Measurements from ENCODE around the gene CLEC2D.
"Not testable (repeated sequence)": the region's sequence is repeated elsewhere in the genome, so short reads cannot be mapped to it uniquely, and the experiment has no call there.

CLEC2D gene

DNA sequence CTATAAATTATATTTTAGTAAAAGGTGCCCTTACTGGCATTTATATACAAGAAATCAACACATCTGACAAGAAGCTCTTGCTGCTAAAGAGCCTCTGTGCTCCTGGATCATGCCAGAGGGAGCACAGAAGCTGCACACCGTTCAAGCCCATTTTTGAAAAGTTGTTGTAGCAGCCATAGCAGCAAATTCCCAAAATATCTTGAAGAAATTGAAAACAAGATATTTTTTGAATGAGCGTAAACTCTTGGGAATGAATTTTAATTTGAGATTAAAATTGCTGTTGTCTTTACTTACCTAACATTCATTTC is 540 bp upstream of the CLEC2D start:
- DNase-seq (ENCODE audit: extremely low spot score): no peak
- ChIA-PET POLR2A (interaction anchor here (0.7 to 1.5 kb wide), 4 partner anchors 18 to 1020 kb away, joined by 3 to 9 read pairs (median 4); no protein-coding TSS in a partner anchor), CTCF (interaction anchor here (0.8 to 5.4 kb wide), 7 partner anchors 9 to 48 kb away, joined by 3 to 33 read pairs (median 5); no protein-coding TSS in a partner anchor)
- TF ChIP-seq, protein P1, sequence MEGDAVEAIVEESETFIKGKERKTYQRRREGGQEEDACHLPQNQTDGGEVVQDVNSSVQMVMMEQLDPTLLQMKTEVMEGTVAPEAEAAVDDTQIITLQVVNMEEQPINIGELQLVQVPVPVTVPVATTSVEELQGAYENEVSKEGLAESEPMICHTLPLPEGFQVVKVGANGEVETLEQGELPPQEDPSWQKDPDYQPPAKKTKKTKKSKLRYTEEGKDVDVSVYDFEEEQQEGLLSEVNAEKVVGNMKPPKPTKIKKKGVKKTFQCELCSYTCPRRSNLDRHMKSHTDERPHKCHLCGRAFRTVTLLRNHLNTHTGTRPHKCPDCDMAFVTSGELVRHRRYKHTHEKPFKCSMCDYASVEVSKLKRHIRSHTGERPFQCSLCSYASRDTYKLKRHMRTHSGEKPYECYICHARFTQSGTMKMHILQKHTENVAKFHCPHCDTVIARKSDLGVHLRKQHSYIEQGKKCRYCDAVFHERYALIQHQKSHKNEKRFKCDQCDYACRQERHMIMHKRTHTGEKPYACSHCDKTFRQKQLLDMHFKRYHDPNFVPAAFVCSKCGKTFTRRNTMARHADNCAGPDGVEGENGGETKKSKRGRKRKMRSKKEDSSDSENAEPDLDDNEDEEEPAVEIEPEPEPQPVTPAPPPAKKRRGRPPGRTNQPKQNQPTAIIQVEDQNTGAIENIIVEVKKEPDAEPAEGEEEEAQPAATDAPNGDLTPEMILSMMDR (IDR thresholded peaks at IDR 0.05; ENCODE audit: control extremely low read depth, extremely low read depth, low read depth, missing control alignments): no peak

DNA sequence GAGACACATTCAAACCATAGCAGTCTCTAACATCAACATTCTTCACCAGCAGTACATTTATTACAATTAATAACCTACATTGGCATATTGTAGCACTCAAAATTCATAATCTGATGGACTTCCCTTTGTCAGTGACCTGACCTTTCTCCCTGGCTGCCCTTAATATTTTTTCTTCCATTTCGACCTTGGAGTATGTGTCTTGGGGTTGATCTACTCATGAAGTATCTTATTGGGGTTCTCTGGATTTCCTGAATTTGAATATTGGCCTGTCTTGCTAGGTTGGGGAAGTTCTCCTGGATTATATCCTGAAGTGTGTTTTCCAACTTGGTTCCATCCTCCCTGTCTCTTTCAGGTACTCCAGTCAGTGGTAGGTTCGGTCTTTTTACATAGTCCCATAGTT is 2.8 kb downstream of the CLEC2D start:
- ChIA-PET POLR2A (interaction anchor here (0.8 kb wide), 1 partner anchor 88 kb away, joined by 3 read pairs; the partner anchor contains the start of gene CD69), CTCF (interaction anchor here (1.6 to 2.3 kb wide), 2 partner anchors 10 to 39 kb away, joined by 6 to 9 read pairs; no protein-coding TSS in a partner anchor)
- DNase-seq (ENCODE audit: extremely low spot score): not testable (repeated sequence)

DNA sequence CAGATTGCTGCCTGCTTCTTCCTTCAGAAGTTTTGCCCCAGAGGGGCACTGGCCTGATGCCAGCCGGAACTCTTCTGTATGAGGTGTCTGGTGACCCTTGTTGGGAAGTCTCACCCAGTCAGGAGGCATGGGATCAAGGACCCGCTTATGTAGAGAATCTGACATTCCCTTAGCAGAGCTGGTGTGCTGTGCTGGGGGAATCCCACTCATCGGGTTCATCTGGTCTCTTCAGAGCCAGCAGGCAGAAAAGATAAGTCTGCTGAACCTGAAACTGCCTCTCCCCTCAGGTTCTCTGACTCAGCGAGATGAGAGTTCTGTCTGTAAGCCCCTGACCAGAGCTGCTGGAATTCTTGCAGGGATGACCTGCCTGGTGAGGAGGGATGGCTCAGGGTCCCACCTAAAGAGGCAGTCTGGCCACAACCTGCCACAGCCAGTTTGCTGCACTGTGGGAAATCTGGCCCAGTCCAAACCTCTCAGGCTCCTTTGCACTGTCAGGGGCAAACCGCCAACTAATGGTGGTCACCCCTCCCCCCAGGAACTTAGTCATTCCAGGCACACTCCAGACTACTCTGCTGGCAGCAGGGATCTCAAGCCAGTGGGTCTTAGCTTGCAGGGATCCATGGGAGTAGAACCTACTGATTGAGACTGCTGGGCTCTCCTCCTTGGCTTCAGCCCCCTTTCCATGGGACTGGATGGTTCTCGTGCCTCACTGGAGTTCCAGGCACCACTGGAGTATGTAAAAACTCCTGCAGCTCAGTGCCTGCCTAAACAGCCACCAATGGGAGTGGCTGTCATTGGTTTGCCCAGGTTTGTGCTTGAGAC is 4.1 kb downstream of the CLEC2D start:
- POLR2A ChIA-PET: interaction anchor here (0.8 to 1.3 kb wide), 2 partner anchors 26 kb away, joined by 3 to 6 read pairs; no protein-coding TSS in a partner anchor
- no peak for DNase-seq (ENCODE audit: extremely low spot score)
- CTCF ChIA-PET: interaction anchor here (1.6 to 2.7 kb wide), 3 partner anchors 9 to 38 kb away, joined by 6 to 9 read pairs (median 8); no protein-coding TSS in a partner anchor
- TF ChIP-seq, protein P1 (IDR thresholded peaks at IDR 0.05; ENCODE audit: control extremely low read depth, extremely low read depth, low read depth, missing control alignments): no peak

DNA sequence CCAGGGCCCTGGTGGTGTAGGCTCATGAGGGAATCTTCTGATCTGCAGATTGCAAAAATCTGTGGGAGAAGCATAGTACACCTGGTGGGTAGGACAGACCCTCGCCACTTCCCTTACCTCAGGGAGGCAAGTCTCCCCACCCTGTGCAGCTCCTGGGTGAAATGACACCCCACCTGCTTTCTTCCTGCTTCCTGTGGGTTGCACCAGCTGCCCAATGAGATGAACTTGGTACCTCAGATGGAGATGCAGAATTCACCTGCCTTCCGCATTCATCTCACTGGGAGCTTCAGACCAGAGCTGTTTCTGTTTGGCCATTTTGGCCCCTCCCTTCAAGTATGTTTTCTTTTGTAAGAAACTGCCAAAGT is 4.7 kb downstream of the CLEC2D start:
- CTCF ChIA-PET: interaction anchor here (1.2 to 2.7 kb wide), 3 partner anchors 34 to 41 kb away, joined by 3 to 9 read pairs (median 8); no protein-coding TSS in a partner anchor
- POLR2A ChIA-PET: interaction anchor here (0.8 to 1.3 kb wide), 2 partner anchors 25 to 26 kb away, joined by 3 to 6 read pairs; no protein-coding TSS in a partner anchor
- TF ChIP-seq, protein P1 (IDR thresholded peaks at IDR 0.05; ENCODE audit: control extremely low read depth, extremely low read depth, low read depth, missing control alignments): no peak
- no peak for DNase-seq (ENCODE audit: extremely low spot score)

DNA sequence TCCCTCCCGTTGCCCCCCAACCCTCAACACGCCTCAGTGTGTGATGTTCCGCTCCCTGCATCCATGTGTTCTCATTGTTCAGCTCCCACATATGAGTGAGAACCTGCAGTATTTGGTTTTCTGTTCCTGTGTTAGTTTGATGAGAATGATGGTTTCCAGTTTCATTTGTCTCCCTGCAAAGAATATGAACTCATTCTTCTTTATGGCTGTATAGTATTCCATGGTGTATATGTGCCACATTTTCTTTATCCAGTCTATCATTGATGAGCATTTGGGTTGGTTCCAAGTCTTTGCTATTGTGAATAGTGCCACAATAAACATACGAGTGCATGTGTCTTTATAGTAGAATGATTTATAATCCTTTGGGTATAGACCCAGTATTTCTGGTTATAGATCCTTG is 13.0 kb downstream of the CLEC2D start:
- CTCF ChIA-PET: interaction anchor here (0.8 to 3.8 kb wide), 4 partner anchors 9 to 48 kb away, joined by 3 to 20 read pairs (median 4); no protein-coding TSS in a partner anchor
- POLR2A ChIA-PET: not testable (repeated sequence)

DNA sequence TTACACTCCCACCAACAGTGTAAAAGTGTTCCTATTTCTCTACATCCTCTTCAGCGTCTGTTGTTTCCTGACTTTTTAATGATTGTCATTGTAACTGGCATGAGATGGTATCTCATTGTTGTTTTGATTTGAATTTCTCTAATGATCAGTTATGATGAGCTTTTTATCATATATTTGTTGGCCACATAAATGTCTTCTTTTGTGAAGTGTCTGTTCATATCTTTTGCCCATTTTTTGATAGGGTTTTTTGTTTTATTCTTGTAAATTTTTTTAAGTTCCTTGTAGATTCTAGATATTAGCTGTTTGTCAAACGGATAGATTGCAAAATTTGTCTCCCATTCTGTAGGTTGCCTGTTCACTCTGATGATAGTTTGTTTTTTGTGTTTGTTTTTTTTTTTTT is 13.4 kb downstream of the CLEC2D start:
- DNase-seq (ENCODE audit: extremely low spot score); POLR2A ChIA-PET: not testable (repeated sequence)
- CTCF ChIA-PET: interaction anchor here (1.1 to 3.8 kb wide), 3 partner anchors 10 to 25 kb away, joined by 3 to 20 read pairs (median 6); no protein-coding TSS in a partner anchor

More for the DNA sequence above, 13.0 kb downstream of the CLEC2D start:
- DNase-seq (ENCODE audit: extremely low spot score): not testable (repeated sequence)

DNA sequence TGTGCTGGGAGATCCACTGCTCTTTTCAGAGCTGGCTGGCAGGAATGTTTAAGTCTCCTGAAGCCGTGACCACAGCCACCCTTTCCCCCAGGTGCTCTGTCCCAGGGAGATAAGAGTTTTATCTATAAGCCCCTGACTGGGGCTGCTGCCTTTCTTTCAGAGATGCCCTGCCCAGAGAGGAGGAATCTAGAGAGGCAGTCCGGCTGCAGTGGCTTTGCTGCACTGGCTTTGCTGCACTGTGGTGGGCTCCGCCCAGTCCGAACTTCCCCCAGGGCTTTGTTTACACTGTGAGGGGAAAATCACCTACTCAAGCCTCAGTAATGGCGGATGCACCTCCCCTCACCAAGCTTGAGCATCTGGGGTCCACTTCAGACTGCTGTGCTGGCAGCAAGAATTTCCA is 15.9 kb downstream of the CLEC2D start:
- POLR2A ChIA-PET; DNase-seq (ENCODE audit: extremely low spot score): not testable (repeated sequence)
- CTCF ChIA-PET: interaction anchor here (1.5 kb wide), 1 partner anchor 49 kb away, joined by 3 read pairs; no protein-coding TSS in a partner anchor

DNA sequence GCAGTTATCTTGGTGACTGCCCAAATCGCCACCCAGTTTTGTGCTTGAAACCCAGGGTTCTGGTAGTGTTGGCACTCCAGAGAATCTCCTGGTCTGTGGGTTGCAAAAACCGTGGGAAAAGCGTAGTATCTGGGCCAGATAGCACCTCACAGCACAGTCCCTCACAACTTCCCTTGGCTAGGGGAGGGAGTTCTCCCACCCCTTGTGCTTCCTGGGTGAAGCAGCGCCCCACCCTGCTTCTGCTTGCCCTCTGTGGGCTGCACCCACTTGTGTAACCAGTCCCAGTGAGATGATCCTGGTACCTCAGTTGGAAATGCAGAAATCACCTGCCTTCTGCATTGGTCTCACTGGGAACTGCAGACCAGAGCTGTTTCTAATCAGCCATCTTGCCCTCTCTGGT is 16.4 kb downstream of the CLEC2D start:
- no peak for DNase-seq (ENCODE audit: extremely low spot score)
- ChIA-PET POLR2A (no interaction called here), CTCF (no interaction called here)
- TF ChIP-seq, protein P1 (IDR thresholded peaks at IDR 0.05; ENCODE audit: control extremely low read depth, extremely low read depth, low read depth, missing control alignments): no peak

Measured in GM10248 (cell line).